CD4-positive, alpha-beta T cell treated with Interleukin-17A for 4 hours (primary cell): ENCODE measurements around the gene WIPI1.
"Not testable (repeated sequence)": the region's sequence is repeated elsewhere in the genome, so short reads cannot be mapped to it uniquely, and the experiment has no call there.

Source experiments
- DNase-seq: peaks from one replicate; pipeline ENCODE4 v3.0.0-alpha.2; 2020; ENCODE audit warnings: mixed read lengths

WIPI1 gene, protein sequence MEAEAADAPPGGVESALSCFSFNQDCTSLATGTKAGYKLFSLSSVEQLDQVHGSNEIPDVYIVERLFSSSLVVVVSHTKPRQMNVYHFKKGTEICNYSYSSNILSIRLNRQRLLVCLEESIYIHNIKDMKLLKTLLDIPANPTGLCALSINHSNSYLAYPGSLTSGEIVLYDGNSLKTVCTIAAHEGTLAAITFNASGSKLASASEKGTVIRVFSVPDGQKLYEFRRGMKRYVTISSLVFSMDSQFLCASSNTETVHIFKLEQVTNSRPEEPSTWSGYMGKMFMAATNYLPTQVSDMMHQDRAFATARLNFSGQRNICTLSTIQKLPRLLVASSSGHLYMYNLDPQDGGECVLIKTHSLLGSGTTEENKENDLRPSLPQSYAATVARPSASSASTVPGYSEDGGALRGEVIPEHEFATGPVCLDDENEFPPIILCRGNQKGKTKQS

DNA sequence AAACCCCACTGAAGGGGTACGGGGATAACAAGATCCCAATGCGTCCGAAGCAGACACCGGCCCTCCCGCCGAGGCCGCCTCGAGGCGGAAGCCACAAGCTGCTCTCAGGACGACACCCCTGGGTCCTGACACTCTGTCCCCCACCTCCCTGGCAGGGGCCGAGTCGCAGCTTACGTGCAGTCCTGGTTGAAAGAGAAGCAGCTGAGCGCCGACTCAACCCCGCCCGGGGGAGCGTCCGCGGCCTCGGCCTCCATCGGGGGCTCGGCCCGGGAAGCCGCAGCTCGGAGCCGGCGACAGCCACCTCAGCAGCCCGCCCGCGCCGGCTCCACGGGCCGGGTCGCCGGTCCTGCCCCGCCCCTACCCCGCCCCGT lies at the start of gene WIPI1:
Gene WIPI1 (minus strand): TSS at position 329 of the 371 bp plus-strand sequence. CDS start 75 bp downstream, at position 254.
- DNase-seq: no peak

DNA sequence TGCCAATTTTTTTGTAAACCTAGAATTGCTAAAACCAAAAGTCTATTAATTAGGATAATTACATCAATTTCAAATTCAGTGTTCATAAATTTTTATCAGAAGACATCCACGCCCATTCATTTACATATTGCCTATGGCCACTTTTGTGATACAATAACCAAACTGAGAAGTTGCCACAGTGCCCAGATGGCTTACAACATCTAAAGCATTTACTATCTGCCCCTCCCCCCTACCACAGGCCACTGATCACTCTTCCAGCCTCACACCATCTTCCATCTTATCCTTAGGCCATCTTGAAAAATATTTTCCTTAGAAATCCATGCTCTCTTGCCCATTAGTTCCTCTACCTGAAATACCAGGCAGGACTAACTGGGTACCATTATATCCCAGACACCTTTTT lies 48.7 kb upstream of the WIPI1 start:
- no peak for DNase-seq

DNA sequence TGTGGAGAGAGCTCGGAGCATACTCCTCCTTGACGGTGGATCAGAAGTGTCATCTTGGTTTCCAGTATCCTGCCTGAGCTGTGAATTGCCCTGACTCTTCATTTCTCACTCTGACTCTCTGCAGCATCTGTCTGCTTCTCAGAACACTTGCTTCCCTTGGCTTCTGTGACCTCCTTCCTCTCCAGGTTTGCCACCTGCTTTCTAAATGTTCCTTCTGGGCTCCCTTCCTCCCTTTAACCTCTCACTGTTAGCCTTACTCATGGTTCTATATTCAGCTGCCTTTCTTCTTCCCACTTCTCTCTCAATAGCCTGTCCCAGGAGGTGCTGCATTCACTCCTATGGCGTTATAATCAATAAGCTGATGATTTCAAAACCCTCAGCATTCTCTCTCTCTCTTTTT lies 43.8 kb upstream of the WIPI1 start:
- DNase-seq: no peak

DNA sequence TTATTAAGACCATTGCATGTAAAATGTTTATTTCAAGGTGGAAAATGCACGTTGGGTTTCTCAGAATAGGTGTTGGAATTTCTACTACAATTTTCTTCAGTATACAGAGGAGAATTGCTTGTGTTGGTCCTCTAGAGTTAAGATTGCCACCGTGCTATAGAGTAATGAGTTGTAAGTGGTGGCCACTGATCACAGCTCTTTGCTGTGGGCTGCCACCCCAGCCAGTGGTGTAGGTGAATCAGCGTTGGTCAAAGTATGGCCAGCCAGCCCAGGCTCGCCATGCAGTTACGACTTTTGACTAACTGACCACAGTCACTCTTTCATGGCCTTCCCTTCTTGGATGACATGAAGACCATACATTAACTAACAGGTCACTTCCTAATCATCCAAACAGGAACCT lies 42.3 kb upstream of the WIPI1 start:
- no peak for DNase-seq

DNA sequence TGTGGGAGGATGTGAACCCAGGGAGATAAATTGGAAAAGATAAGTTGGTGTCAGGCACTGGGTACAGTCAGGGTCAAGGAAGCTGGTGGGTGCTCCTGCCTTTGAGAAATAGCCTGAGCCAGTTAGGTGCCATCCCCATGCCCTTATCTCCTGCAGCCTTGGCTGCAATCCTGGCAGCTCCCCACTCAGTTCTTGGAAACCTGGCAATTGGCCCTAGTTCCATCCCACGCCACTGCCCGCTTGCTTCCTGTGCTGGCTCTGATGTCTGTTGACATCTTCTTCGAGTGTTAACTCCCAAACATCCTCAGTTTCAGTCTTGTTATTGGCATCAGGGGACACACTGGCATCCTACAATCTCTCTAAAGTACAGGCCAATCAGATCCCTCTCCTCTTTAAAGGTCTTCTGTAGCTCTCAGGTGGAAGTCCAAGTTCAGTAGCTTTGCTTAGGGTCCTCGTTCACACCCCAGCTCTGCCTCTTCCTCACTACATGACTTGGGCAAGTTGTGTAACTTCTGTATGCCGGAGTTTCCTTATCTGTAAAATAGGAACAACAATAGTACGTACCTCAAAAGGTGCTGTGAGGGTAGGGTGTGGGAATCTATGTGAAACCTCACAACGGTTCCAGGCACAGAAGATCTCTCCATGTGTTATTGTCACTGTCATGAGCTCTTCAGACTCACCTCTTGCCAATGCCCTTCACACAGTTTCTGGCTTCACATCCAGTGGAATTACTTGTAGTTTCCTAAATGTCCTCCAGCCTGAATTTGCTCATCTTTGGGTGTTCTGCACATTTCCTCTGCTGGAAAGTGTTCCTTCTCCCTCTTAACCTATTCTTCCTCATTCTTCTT lies 41.4 kb upstream of the WIPI1 start:
- DNase-seq: no peak

DNA sequence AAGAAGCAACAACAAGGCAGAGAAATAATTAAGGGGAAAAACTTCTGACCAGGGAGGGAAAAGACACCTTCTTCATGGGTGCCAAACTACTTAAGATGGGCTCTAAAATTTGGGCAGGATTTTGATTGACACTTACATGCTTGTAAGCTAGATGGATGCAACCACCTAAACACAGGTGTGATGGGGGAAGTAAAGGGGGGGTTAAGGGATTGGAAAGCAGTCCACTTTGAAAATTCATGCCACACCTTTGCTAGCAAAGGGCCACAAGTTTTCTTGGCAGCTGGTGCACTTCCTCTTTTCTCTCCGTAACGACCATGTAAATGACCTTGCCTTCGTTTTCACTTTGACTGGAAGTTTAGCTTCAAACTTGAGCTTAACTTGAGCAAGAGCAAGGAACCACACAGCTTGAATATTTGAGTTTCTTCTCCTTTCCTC lies 40.6 kb upstream of the WIPI1 start:
- no peak for DNase-seq

DNA sequence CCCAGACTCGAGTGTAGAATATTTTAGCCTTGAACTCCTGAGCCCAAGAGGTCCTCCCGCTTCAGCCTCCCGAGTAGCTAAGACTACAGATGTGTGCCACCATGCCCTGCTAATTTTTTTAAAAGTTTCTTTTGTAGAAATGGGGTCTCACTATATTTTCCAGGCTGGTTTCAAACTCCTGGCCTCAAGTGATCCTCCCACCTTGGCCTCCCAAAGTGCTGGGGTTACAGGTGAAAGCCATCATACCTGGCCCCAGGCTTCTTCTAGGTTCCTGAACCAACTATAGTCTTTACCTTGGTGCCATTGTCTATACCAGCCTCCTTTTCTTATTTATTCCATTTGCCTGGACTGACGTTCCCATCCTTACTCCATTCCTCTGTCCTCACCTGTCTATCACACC lies 37.8 kb upstream of the WIPI1 start:
- DNase-seq: no peak

DNA sequence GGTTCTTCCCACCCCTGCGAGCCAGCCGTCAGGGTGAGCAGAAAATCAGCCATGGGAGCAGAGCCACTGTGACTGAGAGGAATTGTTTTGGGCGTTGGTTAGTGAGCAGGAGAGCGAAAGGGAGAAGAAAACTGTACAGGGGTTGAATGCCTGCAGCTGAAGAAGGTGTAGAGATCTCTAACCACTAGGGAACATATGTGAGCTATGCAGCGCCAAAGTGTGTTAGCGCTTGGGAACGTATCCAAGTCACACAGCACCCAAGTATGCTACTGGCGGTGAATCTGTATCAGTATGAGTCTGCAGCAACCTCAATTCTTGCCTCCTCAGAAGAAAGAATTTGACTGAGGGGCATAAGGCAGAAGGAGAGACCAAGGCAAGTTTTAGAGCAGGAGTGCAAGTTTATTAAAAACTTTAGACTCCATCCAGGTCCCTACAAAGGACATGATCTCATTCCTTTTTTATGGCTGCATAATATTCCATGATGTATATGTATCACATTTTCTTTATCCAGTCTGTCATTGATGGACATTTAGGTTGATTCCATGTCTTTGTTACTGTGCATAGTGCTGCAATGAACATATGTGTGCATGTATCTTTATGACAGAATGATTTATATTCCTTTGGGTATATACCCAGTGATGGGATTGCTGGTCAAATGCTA lies 35.2 kb upstream of the WIPI1 start:
- DNase-seq: not testable (repeated sequence)

DNA sequence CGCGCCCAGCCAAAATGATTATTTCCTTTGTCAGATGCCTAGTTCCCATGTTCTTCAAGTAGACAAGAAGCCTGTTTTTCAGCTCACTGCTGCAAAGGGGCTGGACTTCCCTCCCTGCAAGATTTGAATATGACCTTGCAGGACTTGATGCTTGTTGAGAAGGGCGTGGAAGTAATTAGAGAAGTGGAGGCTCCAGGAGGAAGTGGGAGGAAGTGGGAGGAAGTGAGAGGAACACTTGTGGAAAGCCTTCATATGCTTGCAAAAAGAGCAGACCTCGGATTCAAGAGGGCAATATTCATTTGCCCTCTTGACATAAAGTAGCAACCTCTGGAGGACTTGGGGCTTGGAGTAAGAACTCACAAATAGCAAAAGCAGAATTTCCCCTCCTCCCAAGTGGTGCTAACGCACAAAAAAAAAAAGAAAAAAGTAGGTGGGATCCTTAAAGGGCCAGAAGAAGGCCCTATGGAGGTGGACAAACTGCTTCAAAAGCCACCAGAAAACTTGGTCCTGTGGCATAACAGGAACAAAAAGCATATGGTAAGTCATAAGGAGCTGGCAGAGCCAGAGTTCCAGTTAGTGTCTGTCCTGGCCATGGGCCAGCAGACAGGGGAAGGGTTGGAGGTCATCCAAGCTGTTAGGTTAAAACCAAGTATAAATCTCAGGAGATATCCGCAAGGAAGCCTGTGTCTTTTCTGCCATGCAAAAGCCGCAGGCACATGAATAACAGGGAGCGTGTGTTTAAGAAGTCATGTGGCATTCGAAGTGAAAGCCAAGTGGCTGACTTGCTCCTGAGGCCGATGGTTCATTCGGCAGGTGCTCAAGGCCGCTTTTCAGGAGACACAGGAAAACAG lies 34.3 kb upstream of the WIPI1 start:
- DNase-seq: no peak

DNA sequence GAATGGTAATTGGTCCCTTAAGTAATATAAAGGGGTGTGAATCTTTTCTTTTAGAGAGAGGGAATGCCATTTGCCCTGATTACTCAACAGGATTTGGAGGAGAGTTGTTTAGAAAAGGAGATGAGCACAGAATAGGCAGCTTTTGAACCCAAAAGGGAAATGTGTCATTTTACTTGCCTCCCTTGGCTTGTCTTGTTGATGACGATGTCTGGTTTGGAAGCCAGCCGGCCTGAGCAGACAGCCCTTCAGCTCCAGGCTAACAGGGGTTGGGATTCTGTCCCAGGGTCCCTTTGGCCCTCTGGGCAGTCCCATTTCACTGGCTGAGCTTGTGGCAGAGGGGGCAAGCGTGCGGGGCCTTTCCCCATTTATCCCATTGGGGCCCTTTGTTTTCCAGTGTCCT lies 32.6 kb upstream of the WIPI1 start:
- no peak for DNase-seq

DNA sequence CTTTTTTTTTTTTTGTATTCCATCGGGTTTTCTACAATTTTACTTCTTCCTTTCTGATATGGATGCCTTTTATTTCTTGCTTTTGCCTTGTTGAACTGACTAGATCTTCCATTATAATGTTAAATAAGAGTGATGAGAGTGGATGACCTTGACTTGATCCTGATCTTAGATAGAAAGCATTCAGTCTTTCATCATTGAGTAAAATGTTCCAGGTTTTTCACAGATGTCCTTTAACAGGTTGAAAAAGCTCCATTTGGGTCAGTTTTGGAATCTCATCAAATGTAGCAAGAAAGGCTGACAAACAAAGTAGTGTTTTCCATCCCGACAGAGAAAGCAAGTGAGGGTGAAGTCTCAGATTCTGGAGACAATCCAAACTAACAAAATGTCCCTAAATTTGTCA lies 27.2 kb upstream of the WIPI1 start:
- DNase-seq: no peak

DNA sequence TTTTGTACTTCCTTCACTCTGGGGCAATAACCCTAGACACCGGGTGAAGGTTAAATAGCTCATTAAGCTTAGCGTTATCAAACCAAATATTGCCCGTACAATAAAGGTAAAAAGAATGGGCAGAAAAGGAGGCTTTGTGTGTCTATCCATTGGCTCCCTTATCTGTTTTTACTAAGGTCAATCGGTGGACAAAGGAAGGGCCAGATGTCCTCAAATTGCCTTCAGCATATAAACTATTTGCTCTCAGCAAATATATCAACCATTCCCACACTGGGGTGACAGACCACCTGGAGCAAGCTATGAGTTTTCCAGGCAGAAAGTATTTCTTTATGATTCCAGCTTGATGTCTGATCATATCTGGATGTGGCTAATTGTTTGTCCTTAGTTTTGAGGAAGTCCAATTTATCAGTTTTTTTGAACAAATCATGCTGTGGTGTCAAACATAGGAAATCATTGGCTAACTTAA lies 25.3 kb upstream of the WIPI1 start:
- no peak for DNase-seq

DNA sequence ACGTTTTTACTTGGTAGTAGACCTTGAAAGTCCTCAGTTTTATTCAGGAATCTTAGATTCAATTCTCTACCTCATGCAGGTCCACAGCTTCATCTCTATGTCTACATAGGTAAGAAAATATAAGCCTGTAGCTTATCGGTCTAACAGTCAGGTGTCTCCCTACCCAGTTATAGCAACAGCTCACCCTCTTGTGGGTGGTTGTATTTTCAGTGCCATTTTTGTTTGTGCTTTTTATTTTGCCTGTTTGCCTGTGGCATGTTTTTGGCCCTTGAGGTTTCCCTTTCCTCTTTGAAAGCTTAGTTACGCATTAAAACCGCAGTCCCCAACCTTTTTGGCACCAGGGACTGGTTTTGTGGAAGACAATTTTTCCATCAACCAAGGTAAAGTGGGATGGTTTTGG lies 23.6 kb upstream of the WIPI1 start:
- DNase-seq: no peak

DNA sequence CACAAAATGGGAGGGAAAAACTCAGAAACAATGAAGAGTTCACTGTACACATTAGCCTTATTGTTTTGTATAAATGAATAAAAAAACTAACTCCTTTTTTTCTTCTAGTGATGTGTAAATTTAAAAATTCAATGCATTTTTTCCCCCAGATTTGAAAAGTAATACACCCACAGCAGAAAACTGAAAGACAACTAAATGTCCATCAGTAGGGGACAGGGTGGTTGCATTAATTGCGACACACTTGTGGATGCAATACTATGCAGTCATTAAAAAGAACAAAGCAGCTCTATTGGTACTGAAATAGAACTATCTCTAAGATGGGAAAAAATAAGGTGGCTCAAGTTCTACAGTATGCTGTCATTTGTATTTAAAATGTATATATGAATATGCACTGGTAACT lies 13.7 kb upstream of the WIPI1 start:
- DNase-seq: no peak

DNA sequence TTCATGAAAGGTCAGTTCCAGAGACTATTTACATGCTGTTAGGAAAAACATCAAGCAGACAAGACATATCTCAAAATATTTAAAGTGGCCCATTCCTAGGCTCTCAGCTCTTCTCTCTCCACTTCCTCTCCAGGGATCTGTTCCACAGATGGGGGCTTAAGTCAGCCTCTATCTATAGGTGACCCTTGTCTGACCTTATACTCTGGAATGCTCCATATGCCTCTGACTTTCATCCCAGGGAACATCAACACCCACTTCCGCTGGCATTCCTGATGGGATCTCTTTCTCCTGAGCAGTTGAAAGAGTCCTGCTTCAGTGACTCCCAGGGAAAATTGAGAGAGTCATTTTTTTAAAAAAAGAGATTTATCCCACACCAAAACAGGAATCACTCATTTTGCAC lies 11.5 kb upstream of the WIPI1 start:
- no peak for DNase-seq

DNA sequence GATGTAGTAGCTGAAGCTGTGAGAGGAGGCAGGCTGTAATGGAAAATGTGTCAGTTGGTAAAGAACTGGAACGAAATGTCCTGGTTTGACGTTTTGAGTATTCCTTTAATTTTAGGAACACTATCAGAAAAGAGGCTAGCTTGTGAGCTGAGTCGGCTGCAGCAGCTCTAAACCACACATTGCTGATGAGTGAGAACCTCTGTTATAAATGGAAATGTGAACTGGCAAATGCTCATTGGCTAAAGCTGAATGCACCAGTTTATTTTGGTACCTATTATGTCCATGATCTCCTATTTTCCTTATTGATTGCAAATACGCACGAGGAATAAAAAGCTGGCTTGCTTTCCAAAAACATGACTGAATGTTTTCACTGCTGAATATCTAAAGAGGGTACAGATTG lies 11.0 kb upstream of the WIPI1 start:
- no peak for DNase-seq

DNA sequence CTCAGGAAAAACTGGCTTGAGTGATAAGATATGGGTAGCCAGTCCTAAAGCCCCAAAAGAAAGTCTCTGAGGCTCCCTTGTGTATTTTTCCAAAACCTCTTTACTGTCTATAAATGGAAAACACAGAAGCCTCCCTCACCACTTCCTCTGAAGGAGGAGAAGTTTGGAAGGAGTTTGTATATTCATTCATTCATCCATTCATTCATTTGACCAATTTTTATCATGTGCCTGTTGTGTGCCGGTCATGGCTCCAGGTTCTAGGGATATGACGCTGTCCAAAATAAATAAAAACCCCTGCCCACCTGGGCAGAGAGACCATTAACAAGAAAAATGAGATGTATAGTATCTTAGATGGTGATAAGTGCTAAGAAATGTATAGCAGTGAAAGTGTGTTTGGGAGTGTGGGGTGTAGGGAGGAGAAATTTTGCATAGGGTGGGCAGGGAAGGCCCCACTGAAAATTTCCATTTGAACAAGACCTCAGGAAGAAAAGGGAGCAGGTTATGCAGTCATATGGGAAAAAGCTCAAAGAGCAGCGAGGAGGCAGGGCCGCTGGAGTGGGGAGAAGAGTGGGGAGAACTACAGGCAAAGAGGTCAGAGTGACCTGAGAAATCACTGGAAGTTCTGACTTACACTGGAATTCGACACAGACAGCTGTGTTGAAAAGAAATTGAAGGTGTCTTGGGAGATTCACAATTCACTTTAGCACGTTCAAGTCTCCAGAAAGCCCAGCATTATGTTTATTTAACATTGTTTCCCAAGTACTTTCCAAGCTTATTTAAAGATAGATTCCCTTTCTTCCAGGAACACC lies 6.1 kb upstream of the WIPI1 start:
- no peak for DNase-seq

DNA sequence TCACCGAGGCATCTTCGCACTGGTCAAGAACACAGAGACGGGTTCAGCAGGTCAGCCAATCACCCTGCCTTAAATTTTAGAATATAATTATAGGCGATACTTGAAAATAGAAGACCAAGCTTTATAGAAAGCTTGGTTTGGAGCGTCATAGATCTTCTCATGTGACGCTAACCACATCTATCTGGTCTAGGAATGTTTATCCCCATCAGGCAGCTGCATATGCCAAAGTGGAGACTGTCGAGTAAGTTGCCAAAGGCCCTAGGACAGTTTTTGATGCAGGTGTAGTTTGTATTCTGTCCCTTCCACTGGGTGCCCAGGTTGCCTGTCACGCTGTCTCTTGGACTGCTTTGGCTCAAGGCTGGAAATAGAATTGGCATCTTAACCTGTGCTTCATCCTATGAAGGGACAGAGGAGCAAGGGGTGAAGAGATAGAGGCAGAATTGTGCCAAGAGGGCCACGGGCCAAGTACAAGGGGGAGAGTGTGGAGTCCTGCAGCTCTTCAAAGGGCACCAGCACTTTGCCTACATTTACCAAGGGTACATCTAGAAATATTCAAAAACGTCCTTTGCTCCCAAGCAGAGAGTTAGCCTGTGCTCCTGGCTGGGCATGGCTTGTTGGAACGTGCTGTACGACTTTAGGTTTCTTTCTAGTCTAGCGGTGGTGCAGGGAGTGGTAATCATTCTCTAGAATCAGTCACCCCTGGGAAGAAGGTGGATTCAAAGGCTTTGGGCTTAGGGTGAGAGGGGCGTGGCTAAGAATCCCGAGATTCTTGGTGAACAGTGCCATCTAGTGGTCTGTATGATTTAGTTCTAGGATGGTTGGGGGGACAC lies 5.3 kb upstream of the WIPI1 start:
- DNase-seq: peak; percentile 80

DNA sequence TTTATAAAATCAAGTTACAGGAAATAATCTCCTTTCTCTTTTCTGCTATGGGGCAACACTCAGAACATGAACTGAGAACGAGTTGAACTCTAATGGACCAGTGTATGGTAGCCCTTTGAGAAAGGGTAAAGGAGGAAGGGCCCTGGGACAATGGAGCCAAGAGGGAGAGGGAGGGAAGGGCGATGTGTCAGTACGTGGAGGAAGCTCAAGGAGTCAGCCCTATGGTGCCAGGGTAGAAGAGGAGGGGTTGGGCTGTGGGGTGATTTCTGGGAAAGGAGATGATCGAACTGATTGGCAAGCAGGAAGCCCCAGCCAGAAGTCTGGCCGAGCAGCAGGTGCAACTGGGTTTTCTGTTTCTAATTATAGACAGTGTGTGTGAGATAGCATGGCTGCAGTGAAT lies 4.3 kb upstream of the WIPI1 start:
- no peak for DNase-seq

DNA sequence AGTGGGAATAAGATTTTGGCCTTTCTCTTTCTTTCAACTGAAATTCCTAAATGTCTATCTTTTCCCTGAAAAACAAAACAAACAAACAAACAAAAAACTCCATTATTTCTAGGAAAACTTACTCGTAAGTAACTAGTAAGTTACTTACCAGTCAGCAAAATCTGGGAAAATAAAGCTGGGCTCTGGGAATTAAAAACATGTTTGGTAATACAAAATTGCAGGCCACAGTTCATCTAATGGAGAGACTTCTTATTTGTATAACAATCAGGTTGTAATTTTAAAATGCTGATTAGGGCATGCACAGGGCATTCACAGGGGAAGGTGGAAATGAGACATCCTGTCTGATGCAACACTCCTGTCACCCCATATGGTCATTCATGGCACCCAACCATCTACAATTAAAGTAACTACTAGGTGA lies 3.8 kb upstream of the WIPI1 start:
- DNase-seq: no peak

DNA sequence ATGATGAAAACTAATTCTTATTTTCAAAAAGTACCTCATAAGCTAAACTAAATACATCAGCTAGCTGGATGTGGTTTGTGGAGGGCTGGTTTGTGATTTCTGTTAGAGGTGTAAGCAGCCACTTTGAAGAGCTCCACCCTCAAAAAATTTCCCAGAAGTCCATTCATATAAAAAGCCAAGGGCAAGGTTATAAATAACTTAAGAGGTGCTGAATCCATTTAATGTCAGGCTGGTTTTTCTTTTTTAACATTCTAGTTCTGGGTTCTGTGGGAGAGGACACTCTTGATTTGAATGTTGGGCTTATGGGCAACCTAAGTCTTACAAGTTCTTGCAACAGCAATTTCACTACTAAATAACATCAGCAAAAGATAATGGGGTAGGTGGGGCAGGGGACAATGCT lies 3.4 kb upstream of the WIPI1 start:
- peak; percentile 48 for DNase-seq
